Kidney tubule cell (primary cell): ENCODE data around the gene DPH1.

Experiments used
- DNase-seq: peaks from one replicate; pipeline ENCODE4 v3.0.0-alpha.2; 2018; ENCODE audit warnings: low spot score

Gene DPH1

DNA sequence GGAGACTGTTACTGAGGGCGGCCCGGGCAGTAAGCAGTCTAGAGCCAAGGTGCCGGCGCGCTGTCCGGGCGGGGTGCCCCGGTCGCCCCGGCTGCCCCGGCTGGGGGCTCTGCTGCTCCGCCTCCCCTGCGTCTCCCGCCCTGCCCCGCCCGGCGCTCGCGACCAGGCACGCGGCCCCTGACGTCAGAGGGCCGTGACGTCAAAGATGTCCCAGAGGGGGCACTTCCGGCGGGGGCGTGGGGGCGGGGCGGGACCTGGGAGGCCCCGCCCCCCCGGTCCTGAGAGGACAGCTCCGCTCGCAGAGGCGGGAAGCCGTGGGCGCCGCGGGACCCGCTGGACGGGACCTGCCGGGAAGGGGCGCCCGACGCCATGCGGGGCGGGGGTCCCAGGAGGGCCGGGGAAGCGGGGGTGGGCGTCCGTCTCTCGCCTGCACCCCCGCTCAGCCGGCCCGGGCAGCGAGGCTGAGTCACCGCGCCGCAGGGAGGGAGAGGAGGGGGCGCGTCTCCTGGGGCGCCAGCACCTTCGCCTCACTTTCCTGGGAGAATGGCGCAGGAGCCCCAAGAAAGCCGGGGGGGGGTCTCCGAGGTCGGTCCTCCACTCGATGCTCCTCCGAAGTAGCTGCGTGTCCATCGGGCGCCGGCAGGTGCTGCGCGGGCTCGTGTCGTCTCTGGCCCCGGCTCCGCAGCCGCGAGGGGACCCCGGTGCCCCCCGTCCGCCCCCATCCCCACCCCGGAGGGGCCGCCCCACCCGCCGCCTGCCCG, 20.5 kb downstream of the DPH1 start:
- DNase-seq, result peak; percentile 62

DNA sequence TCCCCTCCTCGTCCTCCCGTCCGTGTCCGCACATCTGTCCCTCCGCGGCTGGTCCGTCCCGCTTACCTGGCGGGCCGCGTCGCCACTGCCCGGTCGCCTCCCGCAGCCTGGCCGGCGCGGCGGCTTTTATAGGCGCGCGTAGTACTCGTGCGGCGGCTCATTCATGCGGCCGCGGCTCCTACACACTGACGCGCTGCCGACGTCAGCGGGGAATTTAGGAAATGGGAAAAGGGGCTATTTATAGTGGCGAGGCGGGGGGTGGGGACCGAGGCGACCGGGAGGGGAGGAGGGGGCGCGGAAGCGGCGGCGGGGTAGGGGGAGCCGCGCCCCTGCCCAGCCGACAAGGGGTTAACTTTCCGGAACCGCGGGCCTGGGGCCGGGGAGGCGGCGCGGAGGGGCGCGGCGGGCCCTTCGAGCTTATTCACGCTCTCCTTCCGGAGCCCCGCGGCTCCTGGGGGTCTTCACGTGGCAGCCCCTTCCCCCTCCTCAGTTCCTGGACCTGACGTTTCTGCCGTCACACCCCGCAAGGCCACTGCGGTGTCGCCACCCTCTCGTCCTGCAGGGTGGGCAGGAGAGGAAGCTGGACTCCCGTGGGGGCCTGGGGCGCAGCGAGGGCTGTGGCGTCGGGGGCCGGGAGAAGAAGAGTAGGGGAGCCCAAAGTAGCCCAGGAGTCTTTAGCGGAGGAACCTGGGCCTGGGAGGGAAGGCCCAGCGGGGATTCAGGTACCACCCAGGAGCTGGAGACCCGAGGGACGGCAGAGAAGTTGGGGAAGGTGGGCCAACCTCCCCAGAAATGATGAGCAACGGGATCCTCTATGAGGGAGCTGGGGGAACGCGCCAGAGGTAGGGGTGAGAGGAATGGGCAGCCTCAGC, 21.3 kb downstream of the DPH1 start:
- no peak for DNase-seq

DNA sequence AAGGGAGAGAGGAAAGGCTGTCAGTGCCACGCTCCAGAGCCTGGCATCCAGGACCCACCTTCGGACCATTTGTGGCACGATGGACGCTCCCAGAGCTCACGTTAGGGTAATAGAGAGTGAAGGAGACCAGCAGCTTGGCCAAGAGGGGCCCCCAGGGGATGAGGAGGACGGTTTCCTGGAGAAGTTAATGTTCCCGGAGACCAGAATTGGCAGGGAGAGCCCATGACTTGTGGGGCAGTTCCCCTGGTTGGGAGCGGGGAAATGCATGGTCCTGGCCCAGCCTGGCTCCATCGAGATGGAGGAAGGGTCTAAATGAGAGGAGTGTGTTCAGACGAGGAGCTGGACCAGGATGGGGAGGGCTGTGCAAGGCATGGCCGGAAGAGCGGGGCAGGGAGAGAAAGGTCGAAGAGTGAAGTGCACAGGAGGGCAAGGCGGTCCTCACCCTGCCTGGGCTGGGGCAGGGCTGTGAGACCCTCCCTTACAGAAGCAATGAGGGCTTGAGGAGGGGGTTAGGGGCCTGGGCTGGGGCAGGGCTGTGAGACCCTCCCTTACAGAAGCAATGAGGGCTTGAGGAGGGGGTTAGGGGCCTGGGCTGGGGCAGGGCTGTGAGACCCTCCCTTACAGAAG, 22.1 kb downstream of the DPH1 start:
- no peak for DNase-seq

DNA sequence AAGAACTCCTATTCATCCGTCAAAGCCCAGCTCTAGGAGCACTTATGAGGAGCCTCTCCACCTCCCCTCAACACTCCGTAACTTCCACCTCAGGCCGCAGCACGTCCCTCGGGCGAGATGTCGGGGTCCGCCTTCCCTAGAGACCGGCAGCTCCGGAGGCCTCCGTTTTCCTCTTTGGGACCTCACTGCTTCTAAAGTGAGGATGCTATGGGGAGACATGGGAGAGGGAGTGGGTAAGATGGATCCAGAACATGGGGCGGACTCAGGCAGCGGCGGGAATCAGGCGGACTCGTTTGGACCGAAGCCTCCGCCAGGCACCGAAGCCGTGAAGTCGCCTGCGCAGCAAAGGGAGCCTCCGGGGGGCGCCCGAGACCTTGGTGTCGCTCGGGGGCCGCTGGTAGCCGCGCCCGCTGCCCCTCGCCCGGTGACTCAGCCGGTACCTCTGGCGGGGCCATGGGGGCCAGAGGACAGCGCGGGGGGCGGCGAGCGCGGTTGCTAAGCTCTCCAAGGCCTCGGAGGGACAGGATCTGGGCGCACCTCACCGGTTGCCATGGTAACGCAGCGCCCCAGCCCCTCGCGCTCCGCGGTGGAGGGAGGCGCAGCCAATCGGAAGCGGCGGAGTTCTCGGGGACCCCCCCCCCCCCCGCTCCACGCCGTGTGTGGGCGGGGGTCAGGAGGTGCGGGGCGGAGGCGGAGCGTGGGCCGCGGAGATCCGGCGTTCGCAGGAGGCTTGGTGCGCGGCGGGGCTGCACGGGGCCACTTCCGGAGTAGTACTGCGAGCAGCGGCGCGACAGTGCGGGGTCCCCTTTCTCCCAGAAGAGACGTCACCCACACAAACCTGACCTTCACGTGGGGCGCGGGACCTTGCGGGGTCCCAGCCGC, 23.7 kb downstream of the DPH1 start:
- DNase-seq, result peak; percentile 63

DNA sequence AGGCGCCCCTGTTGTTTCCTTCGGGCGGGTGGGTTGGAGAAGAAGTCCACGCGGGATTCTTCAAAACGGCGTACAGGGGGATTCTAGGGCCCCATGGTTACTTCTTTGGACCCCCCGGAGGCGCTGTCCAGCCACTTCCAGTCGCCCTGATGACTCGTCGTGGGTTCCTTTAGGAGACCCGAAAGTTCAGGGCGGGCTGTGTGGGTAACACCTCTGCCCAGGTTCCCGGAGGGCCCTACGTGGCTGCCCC, 24.2 kb downstream of the DPH1 start:
- no peak for DNase-seq

DNA sequence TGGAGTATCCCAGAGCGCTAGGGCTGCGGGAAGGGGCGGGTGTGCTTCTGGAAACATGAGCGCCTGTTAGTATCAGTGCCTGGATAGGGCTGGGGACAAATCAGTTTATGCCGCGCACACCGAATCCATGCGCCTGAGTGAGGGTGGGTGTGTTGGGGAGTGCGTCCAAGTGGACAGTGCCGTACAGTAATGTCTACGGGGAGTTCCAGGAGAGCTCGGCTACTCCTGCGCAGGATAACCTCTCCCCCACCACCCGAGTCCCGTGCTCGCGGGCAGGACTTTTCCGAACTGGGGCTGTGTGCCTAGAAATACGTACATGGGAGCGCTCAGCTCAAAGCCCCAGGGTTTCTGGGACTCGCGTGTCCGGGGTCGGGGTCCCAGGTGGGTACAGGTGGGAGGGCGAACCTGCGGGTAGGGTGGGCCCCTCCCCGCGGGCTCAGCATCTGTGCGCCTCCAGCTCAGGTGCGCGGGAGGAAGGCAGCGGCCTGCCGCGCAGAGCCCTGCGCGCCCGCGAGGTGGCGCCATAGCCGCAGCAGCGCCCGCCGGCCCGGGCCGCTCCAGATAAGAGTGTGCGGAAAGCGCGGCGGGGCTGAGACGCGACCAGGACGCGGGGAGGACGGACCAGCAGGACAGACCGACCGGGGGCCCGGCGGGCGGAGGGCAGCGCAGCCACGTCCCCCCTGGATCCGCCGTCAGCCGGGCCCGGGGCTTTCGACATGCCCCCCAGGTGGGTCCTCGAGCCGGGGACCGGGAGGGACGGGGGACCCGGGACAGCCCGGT, 24.7 kb downstream of the DPH1 start, which contains the start of gene HIC1:
HIC1 (plus strand) TSS at position 592 of the 780 bp plus-strand sequence. CDS start 1,588 bp downstream, outside the sequence.
- peak; percentile 76 for DNase-seq

DNA sequence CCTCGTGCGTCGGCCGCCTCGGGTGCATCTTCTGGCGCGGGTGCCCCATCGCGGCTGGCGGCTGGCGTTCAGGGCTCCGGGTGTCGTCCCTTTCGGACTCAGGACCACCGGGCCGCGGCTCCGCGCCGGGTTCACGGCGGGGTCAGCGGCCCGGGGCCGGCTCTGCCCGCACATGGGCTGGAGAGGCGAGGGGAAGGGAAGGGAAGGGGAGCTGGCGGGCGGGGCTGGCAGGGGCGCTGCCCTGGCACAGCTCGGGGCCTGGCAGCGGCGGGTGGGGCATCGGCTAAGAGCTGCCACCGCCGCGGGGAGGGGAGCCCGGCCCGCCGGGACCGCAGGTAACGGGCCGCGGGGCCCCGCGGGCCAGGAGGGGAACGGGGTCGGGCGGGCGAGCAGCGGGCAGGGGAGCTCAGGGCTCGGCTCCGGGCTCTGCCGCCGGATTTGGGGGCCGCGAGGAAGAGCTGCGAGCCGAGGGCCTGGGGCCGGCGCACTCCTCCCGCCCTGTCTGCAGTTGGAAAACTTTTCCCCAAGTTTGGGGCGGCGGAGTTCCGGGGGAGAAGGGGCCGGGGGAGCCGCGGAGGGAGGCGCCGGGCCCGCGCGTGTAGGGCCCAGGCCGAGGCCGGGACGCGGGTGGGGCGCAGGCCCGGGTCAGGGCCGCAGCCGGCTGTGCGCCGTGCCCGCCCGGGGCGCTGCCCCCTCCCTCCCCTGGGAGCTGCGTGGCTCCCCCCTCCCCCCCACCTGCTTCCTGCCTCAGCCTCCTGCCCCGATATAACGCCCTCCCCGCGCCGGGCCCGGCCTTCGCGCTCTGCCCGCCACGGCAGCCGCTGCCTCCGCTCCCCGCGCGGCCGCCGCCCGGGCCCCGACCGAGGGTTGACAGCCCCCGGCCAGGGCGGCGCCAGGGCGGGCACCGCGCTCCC, 25.6 kb downstream of the DPH1 start:
- peak; percentile 26 for DNase-seq

DNA sequence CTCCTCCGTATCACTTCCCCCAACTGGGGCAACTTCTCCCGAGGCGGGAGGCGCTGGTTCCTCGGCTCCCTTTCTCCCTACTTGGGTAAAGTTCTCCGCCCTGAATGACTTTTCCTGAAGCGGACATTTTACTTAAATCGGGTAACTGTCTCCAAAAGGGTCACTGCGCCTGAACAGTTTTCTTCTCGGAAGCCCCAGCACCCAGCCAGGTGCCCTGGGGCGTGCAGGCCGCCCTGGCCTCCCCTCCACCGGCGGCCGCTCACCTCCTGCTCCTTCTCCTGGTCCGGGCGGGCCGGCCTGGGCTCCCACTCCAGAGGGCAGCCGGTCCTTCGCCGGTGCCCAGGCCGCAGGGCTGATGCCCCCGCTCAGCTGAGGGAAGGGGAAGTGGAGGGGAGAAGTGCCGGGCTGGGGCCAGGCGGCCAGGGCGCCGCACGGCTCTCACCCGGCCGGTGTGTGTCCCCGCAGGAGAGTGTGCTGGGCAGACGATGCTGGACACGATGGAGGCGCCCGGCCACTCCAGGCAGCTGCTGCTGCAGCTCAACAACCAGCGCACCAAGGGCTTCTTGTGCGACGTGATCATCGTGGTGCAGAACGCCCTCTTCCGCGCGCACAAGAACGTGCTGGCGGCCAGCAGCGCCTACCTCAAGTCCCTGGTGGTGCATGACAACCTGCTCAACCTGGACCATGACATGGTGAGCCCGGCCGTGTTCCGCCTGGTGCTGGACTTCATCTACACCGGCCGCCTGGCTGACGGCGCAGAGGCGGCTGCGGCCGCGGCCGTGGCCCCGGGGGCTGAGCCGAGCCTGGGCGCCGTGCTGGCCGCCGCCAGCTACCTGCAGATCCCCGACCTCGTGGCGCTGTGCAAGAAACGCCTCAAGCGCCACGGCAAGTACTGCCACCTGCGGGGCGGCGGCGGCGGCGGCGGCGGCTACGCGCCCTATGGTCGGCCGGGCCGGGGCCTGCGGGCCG, 26.5 kb downstream of the DPH1 start:
- no peak for DNase-seq

DNA sequence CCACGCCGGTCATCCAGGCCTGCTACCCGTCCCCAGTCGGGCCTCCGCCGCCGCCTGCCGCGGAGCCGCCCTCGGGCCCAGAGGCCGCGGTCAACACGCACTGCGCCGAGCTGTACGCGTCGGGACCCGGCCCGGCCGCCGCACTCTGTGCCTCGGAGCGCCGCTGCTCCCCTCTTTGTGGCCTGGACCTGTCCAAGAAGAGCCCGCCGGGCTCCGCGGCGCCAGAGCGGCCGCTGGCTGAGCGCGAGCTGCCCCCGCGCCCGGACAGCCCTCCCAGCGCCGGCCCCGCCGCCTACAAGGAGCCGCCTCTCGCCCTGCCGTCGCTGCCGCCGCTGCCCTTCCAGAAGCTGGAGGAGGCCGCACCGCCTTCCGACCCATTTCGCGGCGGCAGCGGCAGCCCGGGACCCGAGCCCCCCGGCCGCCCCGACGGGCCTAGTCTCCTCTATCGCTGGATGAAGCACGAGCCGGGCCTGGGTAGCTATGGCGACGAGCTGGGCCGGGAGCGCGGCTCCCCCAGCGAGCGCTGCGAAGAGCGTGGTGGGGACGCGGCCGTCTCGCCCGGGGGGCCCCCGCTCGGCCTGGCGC, 27.3 kb downstream of the DPH1 start:
- no peak for DNase-seq

DNA sequence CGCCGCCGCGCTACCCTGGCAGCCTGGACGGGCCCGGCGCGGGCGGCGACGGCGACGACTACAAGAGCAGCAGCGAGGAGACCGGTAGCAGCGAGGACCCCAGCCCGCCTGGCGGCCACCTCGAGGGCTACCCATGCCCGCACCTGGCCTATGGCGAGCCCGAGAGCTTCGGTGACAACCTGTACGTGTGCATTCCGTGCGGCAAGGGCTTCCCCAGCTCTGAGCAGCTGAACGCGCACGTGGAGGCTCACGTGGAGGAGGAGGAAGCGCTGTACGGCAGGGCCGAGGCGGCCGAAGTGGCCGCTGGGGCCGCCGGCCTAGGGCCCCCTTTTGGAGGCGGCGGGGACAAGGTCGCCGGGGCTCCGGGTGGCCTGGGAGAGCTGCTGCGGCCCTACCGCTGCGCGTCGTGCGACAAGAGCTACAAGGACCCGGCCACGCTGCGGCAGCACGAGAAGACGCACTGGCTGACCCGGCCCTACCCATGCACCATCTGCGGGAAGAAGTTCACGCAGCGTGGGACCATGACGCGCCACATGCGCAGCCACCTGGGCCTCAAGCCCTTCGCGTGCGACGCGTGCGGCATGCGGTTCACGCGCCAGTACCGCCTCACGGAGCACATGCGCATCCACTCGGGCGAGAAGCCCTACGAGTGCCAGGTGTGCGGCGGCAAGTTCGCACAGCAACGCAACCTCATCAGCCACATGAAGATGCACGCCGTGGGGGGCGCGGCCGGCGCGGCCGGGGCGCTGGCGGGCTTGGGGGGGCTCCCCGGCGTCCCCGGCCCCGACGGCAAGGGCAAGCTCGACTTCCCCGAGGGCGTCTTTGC, 28.0 kb downstream of the DPH1 start:
- no peak for DNase-seq

DNA sequence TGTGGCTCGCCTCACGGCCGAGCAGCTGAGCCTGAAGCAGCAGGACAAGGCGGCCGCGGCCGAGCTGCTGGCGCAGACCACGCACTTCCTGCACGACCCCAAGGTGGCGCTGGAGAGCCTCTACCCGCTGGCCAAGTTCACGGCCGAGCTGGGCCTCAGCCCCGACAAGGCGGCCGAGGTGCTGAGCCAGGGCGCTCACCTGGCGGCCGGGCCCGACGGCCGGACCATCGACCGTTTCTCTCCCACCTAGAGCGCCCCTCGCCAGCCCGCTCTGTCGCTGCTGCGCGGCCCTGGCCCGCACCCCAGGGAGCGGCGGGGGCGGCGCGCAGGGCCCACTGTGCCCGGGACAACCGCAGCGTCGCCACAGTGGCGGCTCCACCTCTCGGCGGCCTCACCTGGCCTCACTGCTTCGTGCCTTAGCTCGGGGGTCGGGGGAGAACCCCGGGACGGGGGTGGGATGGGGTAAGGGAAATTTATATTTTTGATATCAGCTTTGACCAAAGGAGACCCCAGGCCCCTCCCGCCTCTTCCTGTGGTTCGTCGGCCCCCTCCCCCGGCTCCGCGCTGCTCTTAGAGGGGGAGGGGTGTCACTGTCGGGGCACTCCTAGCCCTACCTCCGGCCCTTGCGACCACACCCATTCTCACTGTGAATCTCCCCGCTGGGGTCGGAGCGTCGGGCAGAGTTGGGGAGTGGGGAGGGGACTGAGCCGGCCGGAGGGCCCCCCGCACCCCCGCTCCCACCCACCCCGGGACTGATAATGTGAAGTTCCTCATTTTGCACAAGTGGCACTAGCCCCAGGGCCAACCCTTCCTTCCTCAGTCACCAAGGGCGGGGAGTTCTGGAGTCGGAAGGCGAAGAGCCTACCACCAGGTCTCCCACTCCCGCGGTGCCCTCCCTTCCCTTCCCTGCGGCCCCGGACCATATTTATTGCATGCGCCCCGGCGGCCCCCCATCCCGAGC, 28.9 kb downstream of the DPH1 start:
- DNase-seq, result peak; percentile 57

DNA sequence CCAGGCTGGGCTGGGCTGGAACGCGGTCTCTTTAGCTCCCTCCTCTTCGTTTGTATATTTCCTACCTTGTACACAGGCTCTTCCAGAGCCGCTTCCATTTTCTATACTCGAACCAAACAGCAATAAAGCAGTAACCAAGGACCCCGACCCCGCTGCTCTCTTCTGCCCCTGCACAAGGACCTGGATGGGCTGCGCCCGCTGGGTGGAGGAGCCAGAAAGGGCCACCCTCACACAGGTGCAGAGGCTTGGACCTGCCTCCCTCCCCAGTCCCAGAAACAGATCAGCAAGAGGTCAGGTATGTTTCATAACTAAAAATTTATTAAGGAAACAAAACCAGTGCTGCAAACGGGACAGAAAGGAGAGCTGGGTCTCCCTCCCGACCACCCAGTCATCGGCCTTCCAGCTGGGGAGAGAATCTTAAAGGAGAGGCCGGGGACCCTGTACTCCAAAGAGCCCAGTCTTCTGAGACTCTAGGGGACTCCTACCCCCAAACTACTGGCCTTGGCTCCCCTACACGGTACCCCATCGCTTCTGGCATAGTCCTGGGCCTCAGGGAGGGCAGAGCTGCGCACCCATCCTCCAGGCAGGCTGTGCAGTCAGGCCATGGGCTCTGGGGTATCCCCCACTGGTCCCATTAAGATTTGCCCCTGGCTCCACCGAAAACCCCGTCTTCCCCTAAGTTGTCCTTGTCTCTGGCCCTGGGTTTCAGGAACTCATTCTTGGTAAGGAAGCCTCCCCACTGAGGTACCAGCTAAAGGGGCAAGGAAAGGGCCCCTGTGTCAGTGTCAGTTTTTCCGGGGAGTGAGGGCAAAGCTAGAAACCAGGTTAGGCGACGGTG, 29.8 kb downstream of the DPH1 start:
- no peak for DNase-seq

DNA sequence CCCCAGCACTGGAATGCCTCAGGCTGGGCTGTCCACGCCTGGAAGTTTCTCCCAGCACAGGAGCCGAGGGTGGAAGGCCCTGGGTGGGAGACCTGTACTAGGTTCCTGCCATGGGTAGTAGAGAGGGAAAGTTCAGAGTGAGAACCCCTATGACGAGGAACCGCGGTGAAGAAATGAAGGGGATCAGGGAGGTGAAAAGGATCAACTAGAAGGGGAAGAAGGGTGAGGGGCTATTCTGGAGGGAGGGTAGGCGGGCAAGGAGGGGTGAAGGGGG, 30.4 kb downstream of the DPH1 start:
- DNase-seq, result no peak

DNA sequence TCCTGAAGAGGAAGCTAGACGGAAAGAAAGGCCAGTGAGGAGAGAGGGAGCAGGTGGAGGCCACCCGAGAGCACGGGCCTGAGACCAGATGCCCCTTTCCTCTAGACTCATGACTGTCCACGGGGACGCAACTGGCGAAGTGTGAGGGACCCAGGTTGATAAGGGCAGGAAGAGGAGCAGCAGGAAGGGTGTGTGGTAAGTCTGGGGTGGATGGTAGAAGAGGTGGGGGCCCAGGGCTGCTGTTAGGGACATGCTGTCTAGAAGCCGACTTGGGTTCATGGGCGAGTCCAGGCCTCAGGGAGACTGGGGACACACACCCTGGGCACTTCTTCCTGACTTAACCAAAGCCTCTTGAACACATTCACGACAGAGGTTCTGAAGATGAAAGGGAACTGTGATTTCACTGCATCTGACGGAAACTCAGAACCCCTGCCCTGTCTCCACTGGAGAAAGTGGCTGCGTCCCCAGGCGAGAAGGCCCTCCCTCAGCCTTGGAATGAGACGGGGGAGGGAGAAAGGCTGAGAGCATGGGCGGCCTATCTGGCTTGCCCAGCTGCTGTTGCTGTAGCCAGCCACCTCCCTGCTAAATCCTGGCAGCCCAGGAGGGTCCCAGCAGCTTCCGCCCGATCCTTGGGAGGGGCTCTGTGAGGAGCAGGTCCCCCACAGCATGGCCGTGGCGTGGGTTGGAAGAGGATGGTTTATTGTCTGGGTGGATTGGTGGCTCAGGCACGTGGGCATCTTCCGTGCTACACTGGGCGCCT, 30.9 kb downstream of the DPH1 start:
- DNase-seq, result no peak

DNA sequence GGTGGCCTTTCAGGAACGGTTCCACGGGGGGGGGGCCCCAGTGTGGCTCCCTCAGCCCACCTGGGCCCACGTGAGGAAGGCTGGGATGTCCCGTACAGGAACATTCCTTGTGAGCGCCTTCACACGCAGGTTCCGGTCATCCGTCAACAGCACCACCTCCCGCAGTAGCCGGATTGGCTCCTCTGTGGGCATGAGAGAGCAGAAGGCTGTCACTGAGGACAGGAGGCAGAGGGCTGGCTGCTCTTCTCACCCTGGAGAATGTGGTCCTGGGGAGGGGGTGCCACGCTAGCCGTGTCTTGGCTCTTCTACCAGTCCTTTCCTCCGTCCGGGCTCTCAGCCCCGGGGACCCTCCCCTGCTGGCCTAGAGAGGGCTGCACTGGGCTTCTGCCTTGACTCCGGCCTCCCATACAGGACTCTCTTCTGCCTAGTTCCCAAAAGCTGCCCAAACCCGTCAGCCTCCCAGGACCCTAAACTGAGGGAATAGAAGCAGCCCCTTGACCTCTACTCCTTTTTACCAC, 31.5 kb downstream of the DPH1 start:
- no peak for DNase-seq
